Left lung (tissue), 10 donors: Measurements from ENCODE around the gene CAB39. TPM values are rescaled to one million over a fixed set of nuclear protein-coding genes. Genes with fewer than 3 reads are reported as not detected.

ENCODE experiments used
- ATAC-seq: fragments of 200-7000 bp; cut with Tn5 transposase; one replicate; pipeline ENCODE4 v1.9.1; 2020; ENCODE audit warnings: moderate library complexity
- DNase-seq, 4 donors: peaks; one replicate each; pipeline ENCODE4 v3.0.0-alpha.2; 2013 to 2020
- H3K27ac ChIP-seq, 2 donors: fragments of 200-600 bp; sonication (generic) in 1 of 2; one replicate each; pipeline versions ENCODE4 v1.5.0 to v1.8.0; 2020 to 2021
- H3K27me3 ChIP-seq, 2 donors: fragments of 200-600 bp; sonication (generic) in 1 of 2; one replicate each; pipeline versions ENCODE4 v1.5.0 to v1.8.0; 2020 to 2021
- H3K36me3 ChIP-seq, 2 donors: fragments of 200-600 bp; sonication (generic) in 1 of 2; one replicate each; pipeline versions ENCODE4 v1.5.0 to v1.8.0; 2020 to 2021
- H3K4me1 ChIP-seq, 2 donors: fragments of 200-600 bp; one replicate each; pipeline ENCODE4 v1.8.0; 2021
- H3K4me3 ChIP-seq, 2 donors: fragments of 200-600 bp; sonication (generic) in 1 of 2; one replicate each; pipeline versions ENCODE4 v1.5.0 to v1.8.0; 2020 to 2021; ENCODE audit warnings: mild to moderate bottlenecking in 1 of 2
- H3K9me3 ChIP-seq, 2 donors: fragments of 200-600 bp; sonication (generic) in 1 of 2; one replicate each; pipeline versions ENCODE4 v1.5.0 to v1.8.0; 2020 to 2021
- CTCF ChIP-seq, 2 donors: fragments of 200-600 bp; sonication (generic) in 1 of 2; IDR thresholded peaks; one replicate each; pipeline versions ENCODE4 v1.5.0 to v1.8.0; 2021; ENCODE audit warnings: antibody characterized with exemption in 2 of 2
- intact Hi-C, 2 donors: fragments of 100-400 bp; cut with DNase I; formaldehyde crosslinking; loops; one replicate each; pipeline versions ENCODE4 v1.11.2 to v1.14.2; 2022
- polyA plus RNA-seq, 6 donors: library from polyadenylated mRNA; unstranded; fragments of 120-200 nt; gene quantifications; one replicate each; pipeline ENCODE4 v1.2.1, GENCODE V29; 2013; ENCODE audit not compliant: insufficient read length in 6 of 6
- total RNA-seq, 2 donors: library from RNA; stranded (reverse); fragmentation: NEBNext Ultra II Directional; extraction: Animal tissue kit (Norgen Biotek cat#: 25700); gene quantifications; one replicate each; pipeline ENCODE4 v1.2.1, GENCODE V29; 2021
- donor health status: DM: no; HTN: yes; CAD: no.
- donor health status: DM: no; HTN: no; CAD: no.

Gene CAB39
- total and polyA plus RNA-seq, 8 donors, result 52.9 to 86.5 (median 63.3) TPM

- intact Hi-C loops, result no loop called here
- ATAC-seq (no peak), DNase-seq (no peak)
- Histone ChIP-seq H3K27ac (no peak overlapping the region), H3K4me3 (no peak overlapping the region), H3K9me3 (no peaks in the 10 kb centered on the region), H3K36me3 (peaks cover 0 to 8% of the 10 kb centered on the region in 2 donors), H3K4me1 (peaks cover 14 to 70% of the 10 kb centered on the region in 2 donors), H3K27me3 (no peaks in the 10 kb centered on the region)
- TF ChIP-seq CTCF (IDR thresholded peaks at IDR 0.05), result no peak
Observed at GRCh38 chr2:230778350-230779063, 65.9 kb downstream of the CAB39 start.

DNA sequence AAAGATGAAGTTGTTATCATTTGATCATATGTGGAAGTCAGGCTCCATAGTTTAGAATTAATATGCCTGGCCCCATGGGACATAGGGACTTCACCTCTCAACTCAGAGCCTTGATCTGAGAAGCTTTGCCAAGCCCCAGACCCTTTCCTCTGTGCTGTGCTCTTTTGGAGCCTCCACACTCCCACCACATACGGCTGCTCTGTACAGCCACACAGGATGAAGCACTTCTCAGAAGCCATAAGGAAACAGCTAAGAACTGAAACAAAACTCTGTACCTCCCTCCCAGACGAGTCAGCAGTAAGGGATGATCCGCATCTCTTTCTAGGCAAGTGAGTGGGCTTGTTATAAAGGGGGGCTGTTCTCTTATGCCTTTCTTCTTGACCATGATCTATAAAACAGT, 66.5 kb downstream of the CAB39 start:
- Histone ChIP-seq H3K36me3 (peaks cover 0 to 8% of the 10 kb centered on the region in 2 donors), H3K27ac (peak overlapping the region in 1 of 2 donors; percentile 7), H3K4me3 (no peak overlapping the region), H3K9me3 (no peaks in the 10 kb centered on the region), H3K27me3 (no peaks in the 10 kb centered on the region), H3K4me1 (peaks cover 14 to 71% of the 10 kb centered on the region in 2 donors)
- no peak for TF ChIP-seq CTCF (IDR thresholded peaks at IDR 0.05)
- ATAC-seq, result no peak
- DNase-seq, result no peak
- intact Hi-C loops, result no loop called here

- no peaks in the 10 kb centered on the region for H3K27me3 ChIP-seq
- H3K4me3 ChIP-seq, result no peak overlapping the region
- intact Hi-C loops, result no loop called here
- TF ChIP-seq CTCF (IDR thresholded peaks at IDR 0.05), result no peak
- H3K27ac ChIP-seq, result peak overlapping the region in 1 of 2 donors; percentile 7
- DNase-seq, result no peak
- no peak for ATAC-seq
- H3K4me1 ChIP-seq, result peaks cover 14 to 71% of the 10 kb centered on the region in 2 donors
- H3K9me3 ChIP-seq, result no peaks in the 10 kb centered on the region
- H3K36me3 ChIP-seq, result peaks cover 0 to 8% of the 10 kb centered on the region in 2 donors
Observed at GRCh38 chr2:230779607-230780006, 67.0 kb downstream of the CAB39 start.

GRCh38 chr2:230781130-230781797, 68.6 kb downstream of the CAB39 start:
- TF ChIP-seq CTCF (IDR thresholded peaks at IDR 0.05), result no peak
- Histone ChIP-seq H3K27me3 (no peaks in the 10 kb centered on the region), H3K4me1 (peaks cover 14 to 71% of the 10 kb centered on the region in 2 donors), H3K9me3 (no peaks in the 10 kb centered on the region), H3K27ac (peak overlapping the region; percentile 53 to 55), H3K36me3 (peaks cover 0 to 8% of the 10 kb centered on the region in 2 donors), H3K4me3 (no peak overlapping the region)
- peak; percentile 90 for ATAC-seq
- peak in 1 of 4 donors; percentile 55 for DNase-seq
- intact Hi-C loops, result no loop called here

GRCh38 chr2:230783101-230783500, 70.5 kb downstream of the CAB39 start:
- ATAC-seq (no peak), DNase-seq (no peak)
- TF ChIP-seq CTCF (IDR thresholded peaks at IDR 0.05), result no peak
- intact Hi-C loops, result no loop called here
- no peak overlapping the region for H3K4me3 ChIP-seq
- peaks cover 0 to 8% of the 10 kb centered on the region in 2 donors for H3K36me3 ChIP-seq
- H3K4me1 ChIP-seq, result peaks cover 8 to 66% of the 10 kb centered on the region in 2 donors
- H3K27ac ChIP-seq, result no peak overlapping the region
- H3K27me3 ChIP-seq, result no peaks in the 10 kb centered on the region
- peaks cover 0 to 3% of the 10 kb centered on the region in 2 donors for H3K9me3 ChIP-seq
